Breast epithelium (tissue), 4 donors: ENCODE results near the gene PHKA2. TPM values are rescaled to one million over a fixed set of nuclear protein-coding genes. Genes with fewer than 3 reads are reported as not detected.

Source experiments
- DNase-seq, 2 donors: peaks; one replicate each; pipeline ENCODE4 v3.0.0-alpha.2; 2019; ENCODE audit warnings: low spot score in 2 of 2
- H3K27ac ChIP-seq, 2 donors: fragments of 200-600 bp; sonication (generic) in 1 of 2; one replicate each; pipeline ENCODE4 v1.5.1; 2016 to 2019; ENCODE audit warnings: mild to moderate bottlenecking in 1 of 2
- H3K27me3 ChIP-seq, 2 donors: fragments of 200-600 bp; sonication (generic) in 1 of 2; one replicate each; pipeline versions ENCODE4 v1.5.1 to v1.6.0; 2017 to 2019; ENCODE audit warnings: control low read depth in 1 of 2, mild to moderate bottlenecking in 1 of 2
- H3K36me3 ChIP-seq: fragments of 200-600 bp; one replicate; pipeline ENCODE4 v1.5.1; 2019
- H3K4me1 ChIP-seq, 2 donors: fragments of 200-600 bp; sonication (generic); one replicate each; pipeline ENCODE4 v1.5.1; 2016 to 2019; ENCODE audit warnings: control low read depth in 1 of 2
- H3K4me3 ChIP-seq, 3 donors: fragments of 200-600 bp; sonication (generic); 1 replicate in 2 of 3; 2 replicates in 1 of 3; pipeline ENCODE4 v1.5.1; 2016 to 2019; ENCODE audit warnings: mild to moderate bottlenecking in 3 of 3, moderate library complexity in 2 of 3
- H3K9me3 ChIP-seq, 2 donors: fragments of 200-600 bp; sonication (generic) in 1 of 2; one replicate each; pipeline ENCODE4 v1.5.1; 2016 to 2019; ENCODE audit warnings: control low read depth in 1 of 2
- POLR2A ChIP-seq: fragments of 450-650 bp; IDR thresholded peaks from one replicate; pipeline ENCODE4 v1.6.1; 2016; ENCODE audit warnings: antibody characterized with exemption, mild to moderate bottlenecking, moderate library complexity
- POLR2AphosphoS5 ChIP-seq, 3 donors: sonication (generic); formaldehyde crosslinking; IDR thresholded peaks; one replicate each; pipeline ENCODE4 v1.6.1; 2017; ENCODE audit warnings: antibody characterized with exemption in 3 of 3
- intact Hi-C: fragments of 100-400 bp; cut with DNase I; formaldehyde crosslinking; loops from one replicate; pipeline ENCODE4 v1.15.1; 2023; ENCODE audit warnings: low total_unique reads
- total RNA-seq, 3 donors: library from RNA; depleted of rRNA; stranded (reverse); fragments of >200 nt; gene quantifications; one replicate each; pipeline ENCODE4 v1.1.0, GENCODE V29; 2016
- TF ChIP-seq, protein P1 (sequence below), 3 donors: fragments of 450-650 bp; IDR thresholded peaks; one replicate each; pipeline ENCODE4 v1.5.1; 2016 to 2017; ENCODE audit warnings: antibody characterized with exemption in 3 of 3, mild to moderate bottlenecking in 3 of 3, moderate library complexity in 3 of 3

PHKA2 gene
- total RNA-seq, 3 donors from 2014 or later: 22.7 to 27.1 (median 25.6) TPM

DNA sequence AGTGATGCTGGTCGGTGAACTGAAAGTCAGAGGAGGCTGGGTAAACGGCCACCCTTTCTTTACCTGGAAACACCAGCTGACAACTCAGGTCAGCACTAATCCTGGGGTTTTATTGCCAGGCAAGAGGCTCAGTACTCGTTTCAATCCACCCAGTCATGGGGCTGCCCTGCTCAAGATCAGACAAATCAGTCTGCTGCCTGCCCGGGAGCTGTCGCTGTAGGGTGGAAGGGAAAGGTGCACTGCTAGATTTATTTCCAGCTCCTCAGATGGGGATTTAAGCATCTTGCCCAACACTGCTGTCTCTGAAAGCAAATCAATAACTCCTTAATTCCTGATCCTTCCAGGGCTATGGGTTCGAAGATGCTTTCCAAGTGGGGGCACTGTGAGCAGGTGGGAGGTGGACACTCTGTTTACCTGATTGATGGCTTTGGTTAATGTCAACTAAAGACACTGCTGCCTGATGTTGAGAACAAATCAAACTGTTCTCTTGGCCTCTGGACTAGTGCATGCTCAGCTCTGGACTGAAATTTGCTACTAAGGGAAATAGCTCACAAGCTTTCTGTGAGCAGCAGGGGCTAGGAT is 59.3 kb downstream of the PHKA2 start:
- no peaks in the 10 kb centered on the region for H3K4me1 ChIP-seq
- no peak for TF ChIP-seq POLR2A
- no peak for TF ChIP-seq POLR2AphosphoS5 (IDR thresholded peaks at IDR 0.05)
- TF ChIP-seq, protein P1, sequence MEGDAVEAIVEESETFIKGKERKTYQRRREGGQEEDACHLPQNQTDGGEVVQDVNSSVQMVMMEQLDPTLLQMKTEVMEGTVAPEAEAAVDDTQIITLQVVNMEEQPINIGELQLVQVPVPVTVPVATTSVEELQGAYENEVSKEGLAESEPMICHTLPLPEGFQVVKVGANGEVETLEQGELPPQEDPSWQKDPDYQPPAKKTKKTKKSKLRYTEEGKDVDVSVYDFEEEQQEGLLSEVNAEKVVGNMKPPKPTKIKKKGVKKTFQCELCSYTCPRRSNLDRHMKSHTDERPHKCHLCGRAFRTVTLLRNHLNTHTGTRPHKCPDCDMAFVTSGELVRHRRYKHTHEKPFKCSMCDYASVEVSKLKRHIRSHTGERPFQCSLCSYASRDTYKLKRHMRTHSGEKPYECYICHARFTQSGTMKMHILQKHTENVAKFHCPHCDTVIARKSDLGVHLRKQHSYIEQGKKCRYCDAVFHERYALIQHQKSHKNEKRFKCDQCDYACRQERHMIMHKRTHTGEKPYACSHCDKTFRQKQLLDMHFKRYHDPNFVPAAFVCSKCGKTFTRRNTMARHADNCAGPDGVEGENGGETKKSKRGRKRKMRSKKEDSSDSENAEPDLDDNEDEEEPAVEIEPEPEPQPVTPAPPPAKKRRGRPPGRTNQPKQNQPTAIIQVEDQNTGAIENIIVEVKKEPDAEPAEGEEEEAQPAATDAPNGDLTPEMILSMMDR (IDR thresholded peaks at IDR 0.05): no peak
- no peaks in the 10 kb centered on the region for H3K9me3 ChIP-seq
- H3K36me3 ChIP-seq: no peaks in the 10 kb centered on the region
- DNase-seq: no peak
- intact Hi-C loops: no loop called here
- H3K4me3 ChIP-seq: no peak overlapping the region
- H3K27ac ChIP-seq: no peak overlapping the region
- peaks cover 0 to 14% of the 10 kb centered on the region in 2 donors for H3K27me3 ChIP-seq

DNA sequence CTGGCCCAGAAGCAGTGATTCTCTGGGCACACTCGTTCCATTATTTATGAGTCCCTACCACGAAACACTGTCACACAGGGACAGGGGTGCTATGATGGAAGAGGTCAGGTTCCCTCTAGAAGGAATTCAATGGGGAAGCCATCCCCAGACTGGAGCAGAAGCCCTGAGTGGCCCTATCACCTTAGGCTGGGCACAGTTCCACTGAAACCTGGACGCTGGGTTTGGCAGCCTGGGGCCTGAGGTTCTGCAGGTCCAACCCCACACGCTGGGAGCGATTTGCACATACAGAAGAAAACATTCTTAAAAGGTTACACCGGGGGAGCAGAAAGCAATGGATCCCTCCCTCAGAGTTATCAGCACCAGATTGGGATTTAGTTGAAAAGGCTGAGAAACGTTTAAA is 63.3 kb downstream of the PHKA2 start:
- no peak overlapping the region for H3K27ac ChIP-seq
- H3K9me3 ChIP-seq: peaks cover 0 to 6% of the 10 kb centered on the region in 2 donors
- H3K4me3 ChIP-seq: no peak overlapping the region
- no peak for DNase-seq
- no peak for TF ChIP-seq POLR2AphosphoS5 (IDR thresholded peaks at IDR 0.05)
- TF ChIP-seq, protein P1 (IDR thresholded peaks at IDR 0.05): no peak
- no peaks in the 10 kb centered on the region for H3K36me3 ChIP-seq
- H3K4me1 ChIP-seq: no peaks in the 10 kb centered on the region
- intact Hi-C loops: no loop called here
- H3K27me3 ChIP-seq: no peaks in the 10 kb centered on the region

DNA sequence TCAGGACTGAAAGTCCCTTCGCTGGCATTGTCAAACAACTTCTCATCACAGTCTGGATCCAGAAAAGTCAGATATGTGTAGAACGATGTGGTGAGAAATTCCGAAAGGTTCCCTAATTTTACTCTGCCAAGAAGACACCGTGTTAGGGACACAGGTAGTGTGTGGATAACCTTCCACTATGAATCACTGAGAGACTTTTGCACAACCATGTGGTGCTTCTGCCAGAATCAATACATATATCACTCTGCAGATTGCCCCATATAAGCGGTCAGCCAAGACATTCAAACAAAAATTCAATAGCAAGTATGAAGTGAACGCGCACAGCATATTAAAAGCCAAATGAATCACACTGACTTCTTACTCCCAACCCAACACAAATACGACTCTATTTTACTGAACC is 63.8 kb downstream of the PHKA2 start:
- no peaks in the 10 kb centered on the region for H3K36me3 ChIP-seq
- no peak overlapping the region for H3K27ac ChIP-seq
- H3K27me3 ChIP-seq: no peaks in the 10 kb centered on the region
- no peak for DNase-seq
- peaks cover 0 to 6% of the 10 kb centered on the region in 2 donors for H3K9me3 ChIP-seq
- TF ChIP-seq POLR2AphosphoS5 (IDR thresholded peaks at IDR 0.05): no peak
- TF ChIP-seq POLR2A: no peak
- TF ChIP-seq, protein P1 (IDR thresholded peaks at IDR 0.05): no peak
- no peaks in the 10 kb centered on the region for H3K4me1 ChIP-seq
- no peak overlapping the region for H3K4me3 ChIP-seq
- intact Hi-C loops: no loop called here

DNA sequence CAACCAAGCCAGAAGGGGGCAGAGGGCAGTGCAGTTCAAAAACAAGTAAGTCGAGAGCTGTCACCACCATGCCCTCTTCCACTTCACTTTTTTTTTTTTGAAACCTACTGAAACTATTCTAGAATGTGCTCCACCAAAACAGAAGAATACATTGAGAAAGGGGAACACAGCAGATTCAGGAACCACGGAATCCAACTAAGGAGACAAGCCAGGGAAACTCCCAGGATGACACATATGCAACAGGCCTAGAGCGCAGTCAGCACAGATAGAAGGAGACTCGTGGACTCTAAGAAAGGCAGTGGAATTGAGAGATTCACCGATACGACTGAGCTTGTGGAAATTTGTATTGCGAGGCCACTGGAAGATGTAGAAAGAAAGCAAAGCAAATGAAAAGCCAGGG is 66.1 kb downstream of the PHKA2 start:
- no peak overlapping the region for H3K27ac ChIP-seq
- H3K4me1 ChIP-seq: no peaks in the 10 kb centered on the region
- TF ChIP-seq POLR2A (no peak), POLR2AphosphoS5 (IDR thresholded peaks at IDR 0.05) (no peak)
- TF ChIP-seq, protein P1 (IDR thresholded peaks at IDR 0.05): no peak
- peaks cover 0 to 6% of the 10 kb centered on the region in 2 donors for H3K9me3 ChIP-seq
- H3K36me3 ChIP-seq: no peaks in the 10 kb centered on the region
- no peak overlapping the region for H3K4me3 ChIP-seq
- DNase-seq: no peak
- intact Hi-C loops: no loop called here
- H3K27me3 ChIP-seq: no peaks in the 10 kb centered on the region

DNA sequence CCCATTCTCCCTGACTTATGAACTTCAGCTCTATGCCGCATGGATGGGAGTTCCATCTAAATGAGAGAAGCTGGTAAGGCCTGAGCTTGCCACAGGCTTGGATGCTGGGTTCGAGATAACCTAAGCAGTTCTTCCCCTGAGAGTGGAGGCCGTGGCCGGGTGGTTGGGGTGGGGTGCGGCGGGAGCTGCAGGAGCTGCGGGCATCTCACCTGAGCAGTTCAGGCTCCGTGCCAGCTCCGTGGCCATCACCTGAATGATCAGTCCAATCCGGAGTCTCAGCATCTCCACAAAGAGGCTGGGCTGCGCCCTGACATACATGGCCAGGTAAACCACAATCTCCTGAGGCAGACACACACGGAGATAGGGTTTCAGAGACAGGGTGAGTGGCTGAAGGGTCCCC is 77.6 kb downstream of the PHKA2 start:
- Histone ChIP-seq H3K4me3 (no peak overlapping the region), H3K27ac (no peak overlapping the region), H3K36me3 (no peaks in the 10 kb centered on the region), H3K4me1 (no peaks in the 10 kb centered on the region), H3K27me3 (peaks cover 0 to 17% of the 10 kb centered on the region in 2 donors), H3K9me3 (no peaks in the 10 kb centered on the region)
- intact Hi-C loops: no loop called here
- TF ChIP-seq POLR2A (no peak), POLR2AphosphoS5 (IDR thresholded peaks at IDR 0.05) (no peak)
- TF ChIP-seq, protein P1 (IDR thresholded peaks at IDR 0.05): no peak
- no peak for DNase-seq
